Measurements from ENCODE around the gene SLCO3A1. TPM values are rescaled to one million over a fixed set of nuclear protein-coding genes. Genes with fewer than 3 reads are reported as not detected.
A peak's percentile ranks its signal among the peaks of the same experiment; 100 is the strongest.

Gene SLCO3A1
- total RNA-seq, 4 donors from 2014 or later = 4.4 to 66.2 (median 5.1) TPM

- Histone ChIP-seq H3K4me1 (no peaks in the 10 kb centered on the region), H3K27me3 (no peaks in the 10 kb centered on the region), H3K36me3 (no peaks in the 10 kb centered on the region), H3K9me3 (no peaks in the 10 kb centered on the region), H3K27ac (no peak overlapping the region), H3K4me3 (no peak overlapping the region)
- peak; percentile 57 for DNase-seq
- intact Hi-C loops (cut with DNase I; ENCODE audit: low total_unique reads) (loop anchor here (10.0 kb wide), 1 partner anchor 624 kb away; no protein-coding TSS in a partner anchor), in situ Hi-C loops (cut with MboI; ENCODE audit: low pct_ligation_motif_present in 1 of 4, low pct_unique_long_range_greater_than_20kb in 1 of 4, low sequenced_read_pairs in 3 of 4) (loop anchor here in 3 of 4 donors (10.0 to 25.0 kb wide), 4 partner anchors 134 to 634 kb away; no protein-coding TSS in a partner anchor)
- TF ChIP-seq, protein P1, sequence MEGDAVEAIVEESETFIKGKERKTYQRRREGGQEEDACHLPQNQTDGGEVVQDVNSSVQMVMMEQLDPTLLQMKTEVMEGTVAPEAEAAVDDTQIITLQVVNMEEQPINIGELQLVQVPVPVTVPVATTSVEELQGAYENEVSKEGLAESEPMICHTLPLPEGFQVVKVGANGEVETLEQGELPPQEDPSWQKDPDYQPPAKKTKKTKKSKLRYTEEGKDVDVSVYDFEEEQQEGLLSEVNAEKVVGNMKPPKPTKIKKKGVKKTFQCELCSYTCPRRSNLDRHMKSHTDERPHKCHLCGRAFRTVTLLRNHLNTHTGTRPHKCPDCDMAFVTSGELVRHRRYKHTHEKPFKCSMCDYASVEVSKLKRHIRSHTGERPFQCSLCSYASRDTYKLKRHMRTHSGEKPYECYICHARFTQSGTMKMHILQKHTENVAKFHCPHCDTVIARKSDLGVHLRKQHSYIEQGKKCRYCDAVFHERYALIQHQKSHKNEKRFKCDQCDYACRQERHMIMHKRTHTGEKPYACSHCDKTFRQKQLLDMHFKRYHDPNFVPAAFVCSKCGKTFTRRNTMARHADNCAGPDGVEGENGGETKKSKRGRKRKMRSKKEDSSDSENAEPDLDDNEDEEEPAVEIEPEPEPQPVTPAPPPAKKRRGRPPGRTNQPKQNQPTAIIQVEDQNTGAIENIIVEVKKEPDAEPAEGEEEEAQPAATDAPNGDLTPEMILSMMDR (IDR thresholded peaks at IDR 0.05) = peak; percentile 41 to 59 (median 48)
- no peak for TF ChIP-seq EP300 (IDR thresholded peaks at IDR 0.05; ENCODE audit: low read depth)
- WGBS, 2 donors (ENCODE audit: low coverage in 1 of 2) = 83 to 100% methylated on average over 1 to 14 of the region's 17 CpGs
Observed at GRCh38 chr15:92091155-92091734, 237.7 kb downstream of the SLCO3A1 start.

DNA sequence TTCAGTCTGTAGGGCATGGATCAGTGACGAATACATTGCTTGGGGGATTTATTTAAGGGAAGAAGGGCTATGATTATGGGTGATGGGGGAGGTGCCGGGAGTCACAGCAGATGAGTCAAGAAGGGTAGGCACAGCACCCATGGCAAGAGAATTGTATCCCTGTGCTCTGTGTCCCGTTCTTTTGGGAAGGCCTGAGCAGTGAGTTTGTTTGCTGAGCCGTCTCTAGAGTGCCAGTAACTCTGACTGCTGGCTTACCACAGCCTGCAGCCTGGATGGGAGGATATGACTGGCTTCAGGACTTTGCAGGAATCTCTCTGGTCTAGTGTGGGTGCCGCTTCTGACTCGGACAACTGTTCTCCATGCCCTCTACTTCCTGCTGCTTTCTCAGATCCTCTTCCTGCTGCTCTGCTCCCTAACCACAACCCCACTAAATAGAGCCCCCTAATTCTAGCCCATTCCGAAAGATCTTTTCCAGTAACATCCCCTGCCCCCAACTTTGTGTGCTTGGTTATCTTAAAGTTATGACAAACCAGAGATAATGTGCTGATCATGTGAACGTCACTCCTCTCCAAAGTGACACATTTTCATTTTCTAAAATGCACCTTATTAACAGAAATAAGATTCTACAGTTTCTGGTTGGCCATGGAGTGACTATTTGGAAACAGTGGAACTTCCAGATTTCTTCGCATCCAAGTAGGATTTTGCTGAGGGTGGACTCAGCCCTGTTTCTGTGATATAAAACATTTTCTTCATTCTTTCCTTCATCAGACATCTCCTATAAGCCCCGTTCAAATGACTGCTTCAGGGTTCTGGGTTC lies 239.0 kb downstream of the SLCO3A1 start:
- TF ChIP-seq, protein P1 (IDR thresholded peaks at IDR 0.05) = no peak
- TF ChIP-seq POLR2AphosphoS5 (IDR thresholded peaks at IDR 0.05) (no peak), POLR2A (IDR thresholded peaks at IDR 0.05) (no peak), EP300 (IDR thresholded peaks at IDR 0.05; ENCODE audit: low read depth) (no peak)
- Histone ChIP-seq H3K27ac (no peak overlapping the region), H3K4me1 (peaks cover 0 to 3% (median 0%) of the 10 kb centered on the region in 4 donors), H3K4me3 (no peak overlapping the region), H3K27me3 (no peaks in the 10 kb centered on the region), H3K36me3 (no peaks in the 10 kb centered on the region), H3K9me3 (no peaks in the 10 kb centered on the region)
- 75 to 82% methylated on average over 6 to 10 of the region's 10 CpGs for WGBS, 2 donors (ENCODE audit: low coverage in 1 of 2)
- DNase-seq = no peak
- in situ Hi-C loops (cut with MboI; ENCODE audit: low pct_ligation_motif_present in 1 of 4, low pct_unique_long_range_greater_than_20kb in 1 of 4, low sequenced_read_pairs in 3 of 4) = loop anchor here in 3 of 4 donors (10.0 to 25.0 kb wide), 4 partner anchors 132 to 632 kb away; no protein-coding TSS in a partner anchor
- intact Hi-C loops (cut with DNase I; ENCODE audit: low total_unique reads) = loop anchor here (10.0 kb wide), 1 partner anchor 622 kb away; no protein-coding TSS in a partner anchor

DNA sequence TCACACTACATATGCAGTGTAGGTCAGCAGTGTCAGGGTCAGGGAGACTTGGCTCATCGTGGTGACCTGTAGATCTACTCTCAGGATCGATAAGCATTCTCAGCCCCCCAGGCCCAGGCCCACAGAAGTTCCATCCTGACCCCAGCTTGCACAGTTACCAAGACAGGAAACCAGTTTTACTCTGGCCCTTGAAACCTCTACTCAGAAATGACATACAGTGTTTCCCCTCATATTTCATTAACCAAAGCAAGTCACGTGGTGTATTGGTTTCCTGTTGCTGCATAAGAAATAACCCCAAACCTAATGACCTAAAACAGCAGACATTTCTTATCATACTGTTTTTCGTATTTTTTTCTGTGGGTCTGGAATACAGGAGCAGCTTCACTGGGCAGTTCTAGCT lies 242.2 kb downstream of the SLCO3A1 start:
- intact Hi-C loops (cut with DNase I; ENCODE audit: low total_unique reads) (loop anchor here (10.0 kb wide), 1 partner anchor 619 kb away; no protein-coding TSS in a partner anchor), in situ Hi-C loops (cut with MboI; ENCODE audit: low pct_ligation_motif_present in 1 of 4, low pct_unique_long_range_greater_than_20kb in 1 of 4, low sequenced_read_pairs in 3 of 4) (loop anchor here in 3 of 4 donors (10.0 to 25.0 kb wide), 4 partner anchors 129 to 629 kb away; no protein-coding TSS in a partner anchor)
- H3K4me1 ChIP-seq = peaks cover 0 to 6% (median 3%) of the 10 kb centered on the region in 4 donors
- H3K36me3 ChIP-seq = no peaks in the 10 kb centered on the region
- no peak overlapping the region for H3K4me3 ChIP-seq
- no peaks in the 10 kb centered on the region for H3K9me3 ChIP-seq
- no peak for DNase-seq
- H3K27me3 ChIP-seq = no peaks in the 10 kb centered on the region
- TF ChIP-seq POLR2AphosphoS5 (IDR thresholded peaks at IDR 0.05) (no peak), EP300 (IDR thresholded peaks at IDR 0.05; ENCODE audit: low read depth) (no peak), POLR2A (IDR thresholded peaks at IDR 0.05) (no peak)
- TF ChIP-seq, protein P1 (IDR thresholded peaks at IDR 0.05) = no peak
- H3K27ac ChIP-seq = no peak overlapping the region
- 33 to 64% methylated on average over 2 to 4 of the region's 4 CpGs for WGBS, 2 donors (ENCODE audit: low coverage in 1 of 2)

All from transverse colon (tissue), 4 donors.